Measurements from ENCODE around the gene NFATC1. TPM values are rescaled to one million over a fixed set of nuclear protein-coding genes. Genes with fewer than 3 reads are reported as not detected.

The NFATC1 gene
- polyA plus RNA-seq, 1 of the 3 experiments (the other 2 are of a cell fraction) = 0.02 TPM

GRCh38 chr18:79386547-79386946 lies 9.2 kb upstream of the NFATC1 start (continued):
- no peak for TF ChIP-seq TAF1 (IDR thresholded peaks at IDR 0.05; ENCODE audit: borderline replicate concordance, low read depth, low read length)

- no peak for DNase-seq
- H2AFZ ChIP-seq (ENCODE audit: low read depth) = no peak overlapping the region
- H3K27me3 ChIP-seq (ENCODE audit: insufficient read depth) = peaks cover 95% of the 10 kb centered on the region
- no peaks in the 10 kb centered on the region for H3K9me2 ChIP-seq
- H3K79me2 ChIP-seq (ENCODE audit: insufficient read depth) = no peaks in the 10 kb centered on the region
- no peaks in the 10 kb centered on the region for H4K20me1 ChIP-seq (ENCODE audit: insufficient read depth)
- no peaks in the 10 kb centered on the region for H3K9me3 ChIP-seq
- no peaks in the 10 kb centered on the region for H3F3A ChIP-seq (replicated peaks; ENCODE audit: insufficient read depth)
- no peak overlapping the region for H3K9ac ChIP-seq
- H3K36me3 ChIP-seq (replicated peaks in 1 of 2; ENCODE audit: control insufficient read depth in 1 of 2, insufficient read depth in 2 of 2, low read length in 1 of 2) = no peaks in the 10 kb centered on the region
- CTCF ChIA-PET = no interaction called here
- TF ChIP-seq SMC3 (IDR thresholded peaks at IDR 0.05; ENCODE audit: low read depth, low read length) (no peak), REST (IDR thresholded peaks at IDR 0.05; ENCODE audit: low read depth, low read length) (no peak), JUND (IDR thresholded peaks at IDR 0.05) (no peak), TCF12 (IDR thresholded peaks at IDR 0.05) (no peak), GATA2 (CRISPR knock-in tag; IDR thresholded peaks at IDR 0.05) (no peak), RFX5 (IDR thresholded peaks at IDR 0.05; ENCODE audit: low read length) (no peak), RCOR1 (IDR thresholded peaks at IDR 0.05; ENCODE audit: low read length) (no peak), CHD2 (IDR thresholded peaks at IDR 0.05; ENCODE audit: low read length, partially characterized antibody) (no peak), MEF2A (IDR thresholded peaks at IDR 0.05; ENCODE audit: borderline replicate concordance, low read depth) (no peak), USF1 (IDR thresholded peaks at IDR 0.05; ENCODE audit: borderline replicate concordance, low read depth) (no peak), FOXM1 (IDR thresholded peaks at IDR 0.05; ENCODE audit: low read depth) (no peak), TAF1 (IDR thresholded peaks at IDR 0.05; ENCODE audit: borderline replicate concordance, low read depth, low read length) (no peak), ELF1 (IDR thresholded peaks at IDR 0.05) (no peak)
- TF ChIP-seq, protein P1, sequence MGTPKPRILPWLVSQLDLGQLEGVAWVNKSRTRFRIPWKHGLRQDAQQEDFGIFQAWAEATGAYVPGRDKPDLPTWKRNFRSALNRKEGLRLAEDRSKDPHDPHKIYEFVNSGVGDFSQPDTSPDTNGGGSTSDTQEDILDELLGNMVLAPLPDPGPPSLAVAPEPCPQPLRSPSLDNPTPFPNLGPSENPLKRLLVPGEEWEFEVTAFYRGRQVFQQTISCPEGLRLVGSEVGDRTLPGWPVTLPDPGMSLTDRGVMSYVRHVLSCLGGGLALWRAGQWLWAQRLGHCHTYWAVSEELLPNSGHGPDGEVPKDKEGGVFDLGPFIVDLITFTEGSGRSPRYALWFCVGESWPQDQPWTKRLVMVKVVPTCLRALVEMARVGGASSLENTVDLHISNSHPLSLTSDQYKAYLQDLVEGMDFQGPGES (IDR thresholded peaks at IDR 0.05; ENCODE audit: low read depth, low read length) = no peak
- TF ChIP-seq, protein P2, sequence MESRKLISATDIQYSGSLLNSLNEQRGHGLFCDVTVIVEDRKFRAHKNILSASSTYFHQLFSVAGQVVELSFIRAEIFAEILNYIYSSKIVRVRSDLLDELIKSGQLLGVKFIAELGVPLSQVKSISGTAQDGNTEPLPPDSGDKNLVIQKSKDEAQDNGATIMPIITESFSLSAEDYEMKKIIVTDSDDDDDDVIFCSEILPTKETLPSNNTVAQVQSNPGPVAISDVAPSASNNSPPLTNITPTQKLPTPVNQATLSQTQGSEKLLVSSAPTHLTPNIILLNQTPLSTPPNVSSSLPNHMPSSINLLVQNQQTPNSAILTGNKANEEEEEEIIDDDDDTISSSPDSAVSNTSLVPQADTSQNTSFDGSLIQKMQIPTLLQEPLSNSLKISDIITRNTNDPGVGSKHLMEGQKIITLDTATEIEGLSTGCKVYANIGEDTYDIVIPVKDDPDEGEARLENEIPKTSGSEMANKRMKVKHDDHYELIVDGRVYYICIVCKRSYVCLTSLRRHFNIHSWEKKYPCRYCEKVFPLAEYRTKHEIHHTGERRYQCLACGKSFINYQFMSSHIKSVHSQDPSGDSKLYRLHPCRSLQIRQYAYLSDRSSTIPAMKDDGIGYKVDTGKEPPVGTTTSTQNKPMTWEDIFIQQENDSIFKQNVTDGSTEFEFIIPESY (IDR thresholded peaks at IDR 0.05; ENCODE audit: borderline replicate concordance, low read depth) = no peak
- no peak overlapping the region for H3K27ac ChIP-seq (ENCODE audit: low read depth in 2 of 2, low read length in 1 of 2)
- WGBS (ENCODE audit: low lambda C conversion rate) = 5% methylated on average over 6 of the region's 6 CpGs
- POLR2A ChIA-PET = no interaction called here
- H3K4me2 ChIP-seq = no peak overlapping the region
- no peak overlapping the region for H3K4me3 ChIP-seq (ENCODE audit: low read depth in 2 of 2, low read length in 1 of 2)
- no peaks in the 10 kb centered on the region; a peak in 1 of 4 replicates for H3K4me1 ChIP-seq (ENCODE audit: control insufficient read depth in 1 of 2, insufficient read depth in 2 of 2, low read depth in 1 of 2, low read length in 1 of 2)
These were observed 8.5 kb upstream of the NFATC1 start for GRCh38 chr18:79387214-79387613.
